Measurements from ENCODE around the gene TPM3.

GRCh38 chr1:154193821-154194220 is 1.9 kb upstream of the TPM3 start:
- TF ChIP-seq ARNTL (CRISPR knock-in tag; IDR thresholded peaks at IDR 0.05; ENCODE audit: borderline replicate concordance, low read depth) (no peak), ZFP30 (CRISPR knock-in tag; IDR thresholded peaks at IDR 0.05) (no peak), PATZ1 (CRISPR knock-in tag; IDR thresholded peaks at IDR 0.05; ENCODE audit: borderline replicate concordance) (no peak), BACH2 (CRISPR knock-in tag; IDR thresholded peaks at IDR 0.05; ENCODE audit: borderline replicate concordance) (no peak), CREB5 (CRISPR knock-in tag; IDR thresholded peaks at IDR 0.05; ENCODE audit: low read depth) (no peak), SNAI2 (CRISPR knock-in tag; IDR thresholded peaks at IDR 0.05) (no peak), TCF4 (CRISPR knock-in tag; IDR thresholded peaks at IDR 0.05; ENCODE audit: borderline replicate concordance) (no peak), CSRNP3 (CRISPR knock-in tag; IDR thresholded peaks at IDR 0.05) (no peak), TOX (CRISPR knock-in tag; IDR thresholded peaks at IDR 0.05; ENCODE audit: borderline replicate concordance) (no peak), CSDC2 (CRISPR knock-in tag; IDR thresholded peaks at IDR 0.05) (no peak), ZNF8 (CRISPR knock-in tag; IDR thresholded peaks at IDR 0.05) (no peak), ZC3H10 (CRISPR knock-in tag; IDR thresholded peaks at IDR 0.05) (no peak), ZNF70 (CRISPR knock-in tag; IDR thresholded peaks at IDR 0.05) (no peak), TSHZ2 (CRISPR knock-in tag; IDR thresholded peaks at IDR 0.05) (no peak)

All from SK-N-SH treated with all-trans-retinoic acid at 6 μM for 48 hours (cell line).